GM15510 (cell line): Measurements from ENCODE around the gene PTPRD.

Source experiments
- POLR2A ChIP-seq: IDR thresholded peaks from 3 replicates; pipeline ENCODE4 v1.6.1; 2011; ENCODE audit warnings: borderline replicate concordance; ENCODE audit not compliant: insufficient read length; ENCODE audit errors: extremely low read depth

The PTPRD gene

GRCh38 chr9:8924562-8924961 lies 1688.2 kb downstream of the PTPRD start:
- no peak for TF ChIP-seq POLR2A

- no peak for TF ChIP-seq POLR2A
These were observed 1694.7 kb downstream of the PTPRD start for GRCh38 chr9:8917956-8918739.

- TF ChIP-seq POLR2A: no peak
These were observed 1696.0 kb downstream of the PTPRD start for GRCh38 chr9:8916771-8917170.

GRCh38 chr9:8907868-8908267 lies 1704.9 kb downstream of the PTPRD start:
- no peak for TF ChIP-seq POLR2A

- no peak for TF ChIP-seq POLR2A
These were observed 1707.1 kb downstream of the PTPRD start for GRCh38 chr9:8905731-8906130.

- TF ChIP-seq POLR2A: no peak
These were observed 1707.9 kb downstream of the PTPRD start for GRCh38 chr9:8904771-8905515.

- no peak for TF ChIP-seq POLR2A
These were observed 1709.7 kb downstream of the PTPRD start for GRCh38 chr9:8903077-8903476.

GRCh38 chr9:8901146-8901545 lies 1711.7 kb downstream of the PTPRD start:
- TF ChIP-seq POLR2A: no peak

- no peak for TF ChIP-seq POLR2A
These were observed 1713.3 kb downstream of the PTPRD start for GRCh38 chr9:8899511-8899910.

- no peak for TF ChIP-seq POLR2A
These were observed 1717.0 kb downstream of the PTPRD start for GRCh38 chr9:8895861-8896224.

GRCh38 chr9:8895106-8895860 lies 1717.5 kb downstream of the PTPRD start:
- no peak for TF ChIP-seq POLR2A

- TF ChIP-seq POLR2A: no peak
These were observed 1722.1 kb downstream of the PTPRD start for GRCh38 chr9:8890695-8891094.

- no peak for TF ChIP-seq POLR2A
These were observed 1723.7 kb downstream of the PTPRD start for GRCh38 chr9:8889100-8889499.

- no peak for TF ChIP-seq POLR2A
These were observed 1724.2 kb downstream of the PTPRD start for GRCh38 chr9:8888591-8888990.

- no peak for TF ChIP-seq POLR2A
These were observed 1725.4 kb downstream of the PTPRD start for GRCh38 chr9:8887369-8887768.

- no peak for TF ChIP-seq POLR2A
These were observed 1729.5 kb downstream of the PTPRD start for GRCh38 chr9:8883321-8883720.

- no peak for TF ChIP-seq POLR2A
These were observed 1732.7 kb downstream of the PTPRD start for GRCh38 chr9:8880060-8880459.
